ENCODE results near the gene TMEM120B.

Gene TMEM120B

GRCh38 chr12:121822393-121823100, 110.0 kb downstream of the TMEM120B start:
- no peak for DNase-seq

DNA sequence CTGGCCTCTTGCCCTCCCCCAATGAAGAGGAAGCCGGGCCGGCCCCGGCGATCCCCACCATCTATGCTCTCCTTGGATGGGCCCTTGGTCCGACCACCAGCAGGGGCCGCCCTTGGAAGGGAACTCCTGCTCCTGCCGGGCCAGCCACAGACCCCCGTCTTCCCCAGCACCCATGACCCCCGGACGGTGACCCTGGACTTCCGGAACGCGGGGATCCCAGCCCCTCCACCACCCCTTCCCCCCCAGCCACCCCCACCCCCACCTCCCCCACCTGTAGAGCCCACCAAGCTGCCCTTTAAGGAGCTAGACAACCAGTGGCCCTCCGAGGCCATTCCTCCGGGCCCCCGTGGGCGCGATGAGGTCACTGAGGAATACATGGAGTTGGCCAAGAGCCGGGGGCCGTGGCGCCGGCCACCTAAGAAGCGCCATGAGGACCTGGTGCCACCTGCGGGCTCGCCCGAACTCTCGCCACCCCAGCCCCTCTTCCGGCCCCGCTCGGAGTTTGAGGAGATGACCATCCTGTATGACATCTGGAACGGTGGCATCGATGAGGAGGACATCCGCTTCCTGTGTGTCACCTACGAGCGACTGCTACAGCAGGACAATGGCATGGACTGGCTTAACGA, 110.7 kb downstream of the TMEM120B start:
- DNase-seq, result no peak

DNA sequence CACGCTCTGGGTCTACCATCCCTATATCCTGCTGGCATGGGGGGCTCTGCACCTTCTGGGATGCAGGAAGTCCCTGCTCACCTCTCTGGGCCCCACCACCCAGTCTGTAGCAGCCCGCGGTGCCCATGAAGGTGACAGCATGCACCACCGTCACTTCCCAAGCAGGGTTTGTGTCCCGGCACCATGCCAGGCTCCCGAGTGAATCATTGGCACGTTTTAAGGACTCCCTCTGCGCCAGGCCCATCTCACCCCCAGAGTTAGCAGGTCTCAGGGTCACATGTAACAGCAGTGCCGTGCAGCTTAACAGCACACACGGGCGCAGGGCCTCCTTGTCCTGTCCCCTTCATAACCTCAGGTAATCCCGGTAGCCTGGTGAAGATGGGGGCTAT, 111.2 kb downstream of the TMEM120B start:
- no peak for DNase-seq

DNA sequence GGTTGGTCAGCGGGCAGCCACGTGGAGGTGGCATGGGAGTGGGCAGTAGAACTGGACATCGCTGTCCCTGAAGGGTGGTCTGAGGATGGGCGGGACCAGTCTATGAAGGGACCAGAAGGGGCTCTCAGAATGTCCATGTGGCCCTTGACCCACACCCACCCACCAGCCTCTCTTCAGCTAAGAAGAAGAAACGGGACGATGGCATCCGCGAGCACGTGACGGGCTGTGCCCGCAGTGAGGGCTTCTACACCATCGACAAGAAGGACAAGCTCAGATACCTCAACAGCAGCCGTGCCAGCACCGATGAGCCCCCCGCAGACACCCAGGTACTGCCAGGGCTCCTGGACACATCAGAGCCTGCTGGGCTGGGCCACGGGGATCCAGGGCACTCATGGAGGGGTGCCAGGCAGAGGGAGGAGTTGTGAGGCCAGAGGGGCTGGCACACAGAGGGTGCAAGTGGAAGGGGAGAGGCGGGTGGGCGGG, 112.5 kb downstream of the TMEM120B start:
- no peak for DNase-seq

DNA sequence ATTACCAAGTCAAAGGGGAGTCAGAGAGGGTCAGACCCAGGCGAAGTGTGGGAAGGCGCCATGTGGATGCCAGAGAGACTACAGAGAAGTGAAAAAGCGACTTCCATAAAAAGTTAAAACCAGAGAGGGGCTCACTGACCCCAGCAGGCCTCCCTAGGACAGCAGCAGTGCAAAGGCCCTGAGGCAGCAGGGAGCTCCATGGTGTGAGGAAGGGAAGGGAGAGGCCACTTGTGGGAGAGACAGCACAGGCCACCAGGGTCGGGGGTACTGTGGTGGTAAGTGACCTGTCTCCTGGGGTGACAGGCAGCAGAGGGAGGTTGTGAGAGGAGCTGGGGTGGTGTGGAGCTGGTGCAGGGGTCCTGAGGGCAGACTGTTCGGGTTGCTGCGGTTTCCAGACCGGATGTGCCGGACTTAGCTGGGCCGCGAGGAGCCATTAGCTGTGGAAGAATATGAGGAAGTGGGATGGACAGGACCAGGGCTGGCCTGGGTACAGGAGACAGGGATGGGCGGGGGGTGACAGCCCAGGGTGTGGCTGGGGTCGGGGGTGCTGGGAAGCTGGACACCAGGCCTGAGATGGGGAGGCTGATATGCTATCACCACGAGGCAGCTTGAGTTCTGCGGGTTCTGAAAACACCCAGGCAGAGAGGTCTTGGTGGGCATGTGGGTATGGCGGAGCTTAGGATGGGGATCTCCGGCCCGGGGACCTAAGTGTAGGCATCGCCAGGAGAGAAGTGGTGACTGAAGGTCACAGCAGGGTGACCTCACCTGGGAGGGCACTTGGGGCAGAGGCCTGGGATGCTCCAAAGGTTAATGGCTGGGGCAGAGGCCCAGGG, 114.0 kb downstream of the TMEM120B start:
- DNase-seq, result no peak

DNA sequence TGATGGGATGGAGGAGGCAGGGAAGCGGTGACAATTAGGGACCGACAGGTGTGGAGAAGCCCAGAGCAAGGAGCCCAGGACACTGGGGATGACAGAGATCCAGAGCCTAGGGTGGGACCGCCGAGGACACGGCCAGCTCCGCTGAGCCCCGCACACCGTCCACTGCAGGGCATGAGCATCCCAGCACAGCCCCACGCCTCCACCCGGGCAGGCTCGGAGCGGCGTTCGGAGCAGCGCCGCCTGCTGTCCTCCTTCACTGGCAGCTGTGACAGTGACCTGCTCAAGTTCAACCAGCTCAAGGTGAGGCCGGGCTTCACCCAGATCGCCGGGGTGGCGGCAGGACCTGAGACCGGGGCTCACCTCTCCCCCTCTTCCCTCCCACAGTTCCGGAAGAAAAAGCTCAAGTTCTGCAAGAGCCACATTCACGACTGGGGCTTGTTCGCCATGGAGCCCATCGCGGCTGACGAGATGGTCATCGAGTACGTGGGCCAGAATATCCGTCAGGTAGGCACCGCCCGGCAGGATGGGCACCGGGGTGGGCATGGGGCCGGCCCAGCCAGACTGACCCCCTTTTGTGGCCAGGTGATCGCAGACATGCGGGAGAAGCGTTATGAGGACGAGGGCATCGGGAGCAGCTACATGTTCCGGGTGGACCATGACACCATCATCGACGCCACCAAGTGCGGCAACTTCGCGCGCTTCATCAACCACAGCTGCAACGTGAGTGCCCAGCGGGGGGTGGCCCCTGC, 115.0 kb downstream of the TMEM120B start:
- DNase-seq, result no peak

DNA sequence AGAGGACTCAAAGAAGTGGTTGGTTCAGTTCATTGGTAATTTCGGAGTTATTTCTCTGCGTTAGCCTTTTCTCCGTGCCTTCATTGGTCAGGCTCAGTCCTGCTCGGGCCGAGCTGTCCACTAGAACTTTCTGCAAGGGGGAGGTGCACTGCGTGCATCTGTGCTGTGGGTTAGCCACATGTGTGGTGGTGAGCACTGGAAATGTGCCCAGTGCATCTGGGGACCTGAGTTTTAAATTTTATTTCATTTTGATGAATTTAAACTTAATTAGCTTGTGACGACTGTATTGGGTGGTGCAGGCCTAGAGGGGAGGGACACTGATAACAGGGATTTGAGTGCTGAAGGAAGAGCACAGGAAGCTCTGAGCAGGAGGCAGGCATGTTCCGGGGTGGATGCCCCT, 115.8 kb downstream of the TMEM120B start:
- DNase-seq, result no peak

GRCh38 chr12:121828826-121829225, 116.3 kb downstream of the TMEM120B start:
- no peak for DNase-seq

DNA sequence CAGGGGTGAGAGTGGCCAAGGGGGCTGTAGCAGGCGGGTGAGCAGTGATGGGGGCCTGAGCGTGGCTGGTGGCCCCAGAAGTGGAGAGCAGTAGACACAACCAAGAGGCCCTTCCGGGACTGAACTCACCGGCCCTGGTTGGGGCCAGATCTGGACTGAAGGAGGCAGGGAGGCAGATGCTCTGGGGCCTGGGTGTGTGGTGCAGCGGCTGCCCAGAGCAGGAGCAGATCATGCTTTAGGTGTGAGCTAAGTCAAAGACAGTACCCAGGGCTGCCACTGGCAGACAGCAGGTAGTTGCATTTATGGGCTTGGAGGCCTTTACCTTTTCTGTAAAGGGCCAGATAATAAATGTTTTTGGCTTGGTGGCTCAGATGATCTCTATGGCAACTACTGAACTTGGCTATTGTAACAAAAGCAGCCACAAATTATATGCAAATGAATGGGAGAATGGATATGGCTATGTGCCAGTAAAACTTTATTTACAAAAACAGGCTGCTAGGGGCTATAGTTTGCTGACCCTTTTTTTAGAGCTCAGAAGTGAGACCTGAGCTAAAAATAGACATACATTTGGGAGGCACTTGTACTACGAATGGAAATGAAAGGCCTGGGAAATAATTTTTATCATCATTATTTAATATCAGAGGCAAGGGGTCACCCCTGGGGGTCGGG, 116.8 kb downstream of the TMEM120B start:
- DNase-seq, result no peak

GRCh38 chr12:121830134-121830533, 117.6 kb downstream of the TMEM120B start:
- DNase-seq, result no peak

GRCh38 chr12:121830588-121831265, 118.2 kb downstream of the TMEM120B start:
- DNase-seq, result no peak
